ENCODE results near the gene PKD1. TPM values are rescaled to one million over a fixed set of nuclear protein-coding genes. Genes with fewer than 3 reads are reported as not detected.
"Not testable (repeated sequence)": the region's sequence is repeated elsewhere in the genome, so short reads cannot be mapped to it uniquely, and the experiment has no call there.

PKD1 gene
- total RNA-seq (100 to 1,000 TPM in 4 of 5 donors, 10 to 100 TPM in 1; 99.4 to 152 (median 137) TPM), total RNA-seq (60.2 to 257 (median 165) reads per million in 29 experiments)
- 38.1 TPM for total RNA-seq (2013)

- H3K27ac Mint-ChIP-seq: peak within 1 kb of the TSS; percentile 95 to 99
- H3K4me1 Mint-ChIP-seq: peaks cover 11 to 17% (median 13%) of the 10 kb centered on the region in 3 donors
- H3K36me3 ChIP-seq (ENCODE audit: control insufficient read depth in 2 of 2, extremely low read depth in 1 of 2, insufficient read depth in 1 of 2, low read length in 1 of 2); H3K27me3 ChIP-seq (replicated peaks in 1 of 2; ENCODE audit: control insufficient read depth in 2 of 2, extremely low read depth in 1 of 2, insufficient read depth in 2 of 2, low read length in 1 of 2); H3K9me3 ChIP-seq; H3K9me3 Mint-ChIP-seq; H3K36me3 Mint-ChIP-seq; H3K27me3 Mint-ChIP-seq: not testable (repeated sequence)
- ChIA-PET POLR2A (interaction anchor here (0.5 to 0.9 kb wide), 3 partner anchors 19 to 776 kb away, joined by 3 to 8 read pairs (median 3); partner anchors contain the start of genes FLYWCH1 (in 1 of the 2), RPS2 (in 1 of the 2) and TRAF7 (in 1 of the 2)), CTCF (interaction anchor here in 1 of 2 donors (0.5 to 0.8 kb wide), 2 partner anchors 19 to 113 kb away, joined by 3 to 5 read pairs; partner anchors contain the start of gene TRAF7)
- under 1% methylated on average over 34 of the region's 81 CpGs for WGBS (ENCODE audit: insufficient coverage)
- Histone ChIP-seq H3K27ac (ENCODE audit: low read length) (peak within 1 kb of the TSS; percentile 53), H3K4me1 (ENCODE audit: control insufficient read depth in 1 of 2, extremely low read depth in 1 of 2, insufficient read depth in 2 of 2, low read length in 2 of 2) (peaks cover 0 to 23% of the 10 kb centered on the region in 2 experiments), H3K4me3 (ENCODE audit: control insufficient read depth in 1 of 2, extremely low read depth in 1 of 2, low read length in 1 of 2) (peak within 1 kb of the TSS in 1 of 2 donors; percentile 41)
- DNase-seq (peak; percentile 86 to 99 (median 93)), ATAC-seq (replicated peaks in 1 of 4) (peak; percentile 78 to 84 (median 82))
- peak within 1 kb of the TSS; percentile 84 to 87 (median 86) for H3K4me3 Mint-ChIP-seq
Measured at GRCh38 chr16:2135770-2136490, at the start of gene PKD1. Gene PKD1, minus strand, starts transcription at chr16:2135898. Its CDS starts 209 bp downstream, at chr16:2135689.

GRCh38 chr16:2184962-2185361, 49.3 kb upstream of the PKD1 start:
- H3K9me3 ChIP-seq: no peaks in the 10 kb centered on the region
- Mint-ChIP-seq H3K9me3 (no peaks in the 10 kb centered on the region), H3K27ac (no peak overlapping the region), H3K4me3 (no peak overlapping the region), H3K27me3 (no peaks in the 10 kb centered on the region), H3K4me1 (peaks cover 0 to 1% (median 0%) of the 10 kb centered on the region in 3 donors), H3K36me3 (no peaks in the 10 kb centered on the region)
- DNase-seq: no peak
- H3K4me3 ChIP-seq (ENCODE audit: control insufficient read depth in 1 of 2, extremely low read depth in 1 of 2, low read length in 1 of 2): no peak overlapping the region
- CTCF ChIA-PET: no interaction called here
- peaks cover 0 to 4% of the 10 kb centered on the region in 2 experiments for H3K27me3 ChIP-seq (replicated peaks in 1 of 2; ENCODE audit: control insufficient read depth in 2 of 2, extremely low read depth in 1 of 2, insufficient read depth in 2 of 2, low read length in 1 of 2)
- POLR2A ChIA-PET: no interaction called here
- no peak overlapping the region for H3K27ac ChIP-seq (ENCODE audit: low read length)
- 89% methylated on average over 20 of the region's 20 CpGs for WGBS (ENCODE audit: insufficient coverage)
- peaks cover 0 to 3% of the 10 kb centered on the region in 2 experiments for H3K4me1 ChIP-seq (ENCODE audit: control insufficient read depth in 1 of 2, extremely low read depth in 1 of 2, insufficient read depth in 2 of 2, low read length in 2 of 2)
- H3K36me3 ChIP-seq (ENCODE audit: control insufficient read depth in 2 of 2, extremely low read depth in 1 of 2, insufficient read depth in 1 of 2, low read length in 1 of 2): no peaks in the 10 kb centered on the region
- no peak for ATAC-seq (replicated peaks in 1 of 4)

GRCh38 chr16:2184346-2184745, 48.6 kb upstream of the PKD1 start:
- no peak for ATAC-seq (replicated peaks in 1 of 4)
- POLR2A ChIA-PET: no interaction called here

DNA sequence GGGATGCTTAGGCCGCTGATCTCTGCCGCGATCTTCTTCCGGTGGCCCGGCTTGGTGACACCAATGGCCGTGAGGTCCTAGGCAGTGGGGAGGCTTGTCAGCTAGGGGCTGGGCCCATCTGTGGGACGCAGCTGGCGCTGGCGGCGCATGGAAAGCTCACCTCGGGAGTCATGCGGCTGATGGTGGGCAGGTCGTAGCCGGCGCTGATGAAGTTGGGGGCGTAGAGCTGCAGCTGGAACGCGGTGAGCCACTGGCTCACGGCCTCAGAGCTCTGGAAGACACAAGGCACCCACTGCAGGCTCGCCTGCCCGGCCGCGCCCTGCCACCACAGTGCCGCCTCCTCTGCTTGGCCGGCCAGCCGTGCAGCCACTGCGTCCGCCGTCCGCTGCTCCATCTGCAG, 48.0 kb upstream of the PKD1 start:
- no peak overlapping the region for H3K27ac ChIP-seq (ENCODE audit: low read length)
- no peaks in the 10 kb centered on the region for H3K36me3 ChIP-seq (ENCODE audit: control insufficient read depth in 2 of 2, extremely low read depth in 1 of 2, insufficient read depth in 1 of 2, low read length in 1 of 2)
- Mint-ChIP-seq H3K4me1 (peaks cover 0 to 1% (median 0%) of the 10 kb centered on the region in 3 donors), H3K4me3 (no peak overlapping the region), H3K9me3 (no peaks in the 10 kb centered on the region), H3K27ac (no peak overlapping the region), H3K36me3 (no peaks in the 10 kb centered on the region), H3K27me3 (no peaks in the 10 kb centered on the region)
- DNase-seq: no peak
- H3K4me1 ChIP-seq (ENCODE audit: control insufficient read depth in 1 of 2, extremely low read depth in 1 of 2, insufficient read depth in 2 of 2, low read length in 2 of 2): peaks cover 0 to 6% of the 10 kb centered on the region in 2 experiments
- 94% methylated on average over 30 of the region's 30 CpGs for WGBS (ENCODE audit: insufficient coverage)
- no peak for ATAC-seq (replicated peaks in 1 of 4)
- H3K9me3 ChIP-seq: no peaks in the 10 kb centered on the region
- no peak overlapping the region for H3K4me3 ChIP-seq (ENCODE audit: control insufficient read depth in 1 of 2, extremely low read depth in 1 of 2, low read length in 1 of 2)
- ChIA-PET POLR2A (no interaction called here), CTCF (no interaction called here)
- peaks cover 0 to 1% of the 10 kb centered on the region in 2 experiments for H3K27me3 ChIP-seq (replicated peaks in 1 of 2; ENCODE audit: control insufficient read depth in 2 of 2, extremely low read depth in 1 of 2, insufficient read depth in 2 of 2, low read length in 1 of 2)

More at GRCh38 chr16:2184346-2184745, 48.6 kb upstream of the PKD1 start:
- CTCF ChIA-PET: no interaction called here
- no peaks in the 10 kb centered on the region for H3K9me3 ChIP-seq
- no peak overlapping the region for H3K27ac ChIP-seq (ENCODE audit: low read length)
- Mint-ChIP-seq H3K36me3 (no peaks in the 10 kb centered on the region), H3K4me1 (peaks cover 0 to 1% (median 0%) of the 10 kb centered on the region in 3 donors), H3K27me3 (no peaks in the 10 kb centered on the region), H3K4me3 (no peak overlapping the region), H3K27ac (no peak overlapping the region), H3K9me3 (no peaks in the 10 kb centered on the region)
- no peaks in the 10 kb centered on the region for H3K36me3 ChIP-seq (ENCODE audit: control insufficient read depth in 2 of 2, extremely low read depth in 1 of 2, insufficient read depth in 1 of 2, low read length in 1 of 2)
- peaks cover 0 to 4% of the 10 kb centered on the region in 2 experiments for H3K4me1 ChIP-seq (ENCODE audit: control insufficient read depth in 1 of 2, extremely low read depth in 1 of 2, insufficient read depth in 2 of 2, low read length in 2 of 2)
- H3K27me3 ChIP-seq (replicated peaks in 1 of 2; ENCODE audit: control insufficient read depth in 2 of 2, extremely low read depth in 1 of 2, insufficient read depth in 2 of 2, low read length in 1 of 2): peaks cover 0 to 4% of the 10 kb centered on the region in 2 experiments
- DNase-seq: no peak
- H3K4me3 ChIP-seq (ENCODE audit: control insufficient read depth in 1 of 2, extremely low read depth in 1 of 2, low read length in 1 of 2): no peak overlapping the region
- WGBS (ENCODE audit: insufficient coverage): 91% methylated on average over 18 of the region's 19 CpGs

GRCh38 chr16:2181952-2182351, 46.3 kb upstream of the PKD1 start:
- ATAC-seq (replicated peaks in 1 of 4) (no peak), DNase-seq (no peak)
- WGBS (ENCODE audit: insufficient coverage): 78% methylated on average over 20 of the region's 20 CpGs
- Mint-ChIP-seq H3K4me1 (peaks cover 0 to 1% (median 0%) of the 10 kb centered on the region in 3 donors), H3K27me3 (no peaks in the 10 kb centered on the region), H3K4me3 (no peak overlapping the region), H3K9me3 (no peaks in the 10 kb centered on the region), H3K36me3 (no peaks in the 10 kb centered on the region), H3K27ac (no peak overlapping the region)
- H3K27me3 ChIP-seq (replicated peaks in 1 of 2; ENCODE audit: control insufficient read depth in 2 of 2, extremely low read depth in 1 of 2, insufficient read depth in 2 of 2, low read length in 1 of 2): no peaks in the 10 kb centered on the region
- no peaks in the 10 kb centered on the region for H3K9me3 ChIP-seq
- H3K4me3 ChIP-seq (ENCODE audit: control insufficient read depth in 1 of 2, extremely low read depth in 1 of 2, low read length in 1 of 2): no peak overlapping the region
- POLR2A ChIA-PET: no interaction called here
- H3K27ac ChIP-seq (ENCODE audit: low read length): no peak overlapping the region
- H3K4me1 ChIP-seq (ENCODE audit: control insufficient read depth in 1 of 2, extremely low read depth in 1 of 2, insufficient read depth in 2 of 2, low read length in 2 of 2): peaks cover 0 to 6% of the 10 kb centered on the region in 2 experiments
- CTCF ChIA-PET: no interaction called here
- no peaks in the 10 kb centered on the region for H3K36me3 ChIP-seq (ENCODE audit: control insufficient read depth in 2 of 2, extremely low read depth in 1 of 2, insufficient read depth in 1 of 2, low read length in 1 of 2)

DNA sequence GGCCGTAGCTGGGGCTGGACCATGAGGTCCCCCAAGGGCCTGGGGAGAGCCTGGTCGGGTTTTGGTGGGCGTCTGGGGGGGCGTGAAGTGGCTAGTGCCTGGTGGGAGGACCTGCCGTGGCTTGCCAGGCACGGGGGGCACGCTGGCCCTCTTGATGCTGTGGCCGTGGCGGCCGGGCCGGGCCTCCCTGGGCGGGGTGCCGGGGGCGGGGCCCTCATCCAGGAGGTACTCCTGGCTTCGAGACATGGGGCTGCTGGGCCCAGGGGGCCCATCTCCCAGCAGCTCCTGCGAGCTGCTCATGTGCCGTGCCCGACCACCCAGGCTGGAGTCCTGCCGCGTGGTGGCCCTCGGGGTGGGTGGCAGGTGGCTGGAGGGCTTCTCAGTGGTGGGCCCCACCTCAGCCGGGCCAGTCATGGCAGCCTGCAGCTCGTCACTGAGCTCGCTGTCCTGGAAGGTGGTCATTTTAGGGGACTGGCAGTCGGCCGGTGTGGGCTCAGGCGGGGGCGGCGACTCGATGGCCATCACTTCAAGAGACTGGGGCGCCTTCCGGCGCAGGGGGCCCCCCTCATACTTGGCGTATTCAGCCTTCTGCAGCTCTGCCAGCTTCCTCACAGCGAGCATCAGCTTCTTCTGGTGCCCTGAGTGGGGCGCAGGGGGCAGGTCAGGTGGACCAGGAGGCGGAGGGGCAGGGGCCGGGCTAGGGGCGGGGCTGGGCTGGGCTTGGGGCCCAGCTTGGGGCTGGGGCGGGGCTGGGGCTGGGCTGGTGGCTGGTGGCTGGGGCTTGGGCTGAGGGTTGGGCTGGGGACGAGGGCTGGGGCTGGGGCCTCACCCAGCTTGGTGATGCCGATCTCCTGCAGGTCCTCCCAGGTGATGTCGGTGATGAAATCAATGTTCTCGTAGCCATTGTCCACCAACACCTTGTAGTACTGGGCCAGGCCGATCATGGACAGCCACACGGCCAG, 45.5 kb upstream of the PKD1 start:
- ATAC-seq (replicated peaks in 1 of 4) (no peak), DNase-seq (no peak)
- Histone ChIP-seq H3K27ac (ENCODE audit: low read length) (no peak overlapping the region), H3K4me3 (ENCODE audit: control insufficient read depth in 1 of 2, extremely low read depth in 1 of 2, low read length in 1 of 2) (no peak overlapping the region), H3K36me3 (ENCODE audit: control insufficient read depth in 2 of 2, extremely low read depth in 1 of 2, insufficient read depth in 1 of 2, low read length in 1 of 2) (no peaks in the 10 kb centered on the region), H3K27me3 (replicated peaks in 1 of 2; ENCODE audit: control insufficient read depth in 2 of 2, extremely low read depth in 1 of 2, insufficient read depth in 2 of 2, low read length in 1 of 2) (no peaks in the 10 kb centered on the region), H3K4me1 (ENCODE audit: control insufficient read depth in 1 of 2, extremely low read depth in 1 of 2, insufficient read depth in 2 of 2, low read length in 2 of 2) (peaks cover 0 to 6% of the 10 kb centered on the region in 2 experiments), H3K9me3 (no peaks in the 10 kb centered on the region)
- WGBS (ENCODE audit: insufficient coverage): 88% methylated on average over 43 of the region's 46 CpGs
- H3K9me3 Mint-ChIP-seq: no peaks in the 10 kb centered on the region
- peaks cover 0 to 1% (median 0%) of the 10 kb centered on the region in 3 donors for H3K4me1 Mint-ChIP-seq
- ChIA-PET POLR2A (interaction anchor here in 1 of 2 donors (0.6 kb wide), 1 partner anchor 124 kb away, joined by 3 read pairs; no protein-coding TSS in a partner anchor), CTCF (no interaction called here)
- H3K27ac Mint-ChIP-seq: no peak overlapping the region
- no peak overlapping the region for H3K4me3 Mint-ChIP-seq
- no peaks in the 10 kb centered on the region for H3K27me3 Mint-ChIP-seq
- peaks cover under 1% of the 10 kb centered on the region for H3K36me3 Mint-ChIP-seq

Data from T-cell (primary cell).